CD4-positive, alpha-beta T cell treated with Interleukin-17A for 4 hours (primary cell): ENCODE measurements around the gene PRR29.

Experiments
- DNase-seq: peaks from one replicate; pipeline ENCODE4 v3.0.0-alpha.2; 2020; ENCODE audit warnings: mixed read lengths

PRR29 gene

GRCh38 chr17:64016974-64017373, 18.8 kb downstream of the PRR29 start:
- no peak for DNase-seq

GRCh38 chr17:64017381-64017980, 19.3 kb downstream of the PRR29 start:
- DNase-seq: no peak

GRCh38 chr17:64019551-64019961, 21.4 kb downstream of the PRR29 start:
- peak; percentile 32 for DNase-seq

- DNase-seq: peak; percentile 91
Observed at GRCh38 chr17:64020056-64020766, 22.1 kb downstream of the PRR29 start, which contains the start of gene ICAM2. Gene ICAM2, minus strand, starts transcription at chr17:64020633. Its CDS starts 13,942 bp downstream, at chr17:64006691.

GRCh38 chr17:64022611-64023063, 24.5 kb downstream of the PRR29 start:
- peak; percentile 58 for DNase-seq

GRCh38 chr17:64024215-64024654, 26.1 kb downstream of the PRR29 start:
- no peak for DNase-seq

- peak; percentile 65 for DNase-seq
Observed at GRCh38 chr17:64024781-64025731, 26.9 kb downstream of the PRR29 start.

GRCh38 chr17:64025732-64026294, 27.7 kb downstream of the PRR29 start:
- peak; percentile 93 for DNase-seq

- DNase-seq: peak; percentile 82
Observed at GRCh38 chr17:64028874-64029464, 30.8 kb downstream of the PRR29 start.

- no peak for DNase-seq
Observed at GRCh38 chr17:64032081-64032480, 33.9 kb downstream of the PRR29 start.

GRCh38 chr17:64036198-64036922, 38.2 kb downstream of the PRR29 start:
- DNase-seq: no peak

GRCh38 chr17:64037180-64037579, 39.0 kb downstream of the PRR29 start:
- DNase-seq: no peak

GRCh38 chr17:64037802-64038201, 39.7 kb downstream of the PRR29 start:
- no peak for DNase-seq

GRCh38 chr17:64038331-64039105, 40.4 kb downstream of the PRR29 start:
- DNase-seq: no peak

- no peak for DNase-seq
Observed at GRCh38 chr17:64039106-64039400, 40.9 kb downstream of the PRR29 start.

- DNase-seq: no peak
Observed at GRCh38 chr17:64040206-64040605, 42.1 kb downstream of the PRR29 start.

- no peak for DNase-seq
Observed at GRCh38 chr17:64041912-64042311, 43.8 kb downstream of the PRR29 start.

- DNase-seq: no peak
Observed at GRCh38 chr17:64042700-64043485, 44.7 kb downstream of the PRR29 start.

GRCh38 chr17:64045176-64045575, 47.0 kb downstream of the PRR29 start:
- no peak for DNase-seq

- DNase-seq: no peak
Observed at GRCh38 chr17:64048805-64049204, 50.7 kb downstream of the PRR29 start.
